ENCODE results near the gene STK10.

DNA sequence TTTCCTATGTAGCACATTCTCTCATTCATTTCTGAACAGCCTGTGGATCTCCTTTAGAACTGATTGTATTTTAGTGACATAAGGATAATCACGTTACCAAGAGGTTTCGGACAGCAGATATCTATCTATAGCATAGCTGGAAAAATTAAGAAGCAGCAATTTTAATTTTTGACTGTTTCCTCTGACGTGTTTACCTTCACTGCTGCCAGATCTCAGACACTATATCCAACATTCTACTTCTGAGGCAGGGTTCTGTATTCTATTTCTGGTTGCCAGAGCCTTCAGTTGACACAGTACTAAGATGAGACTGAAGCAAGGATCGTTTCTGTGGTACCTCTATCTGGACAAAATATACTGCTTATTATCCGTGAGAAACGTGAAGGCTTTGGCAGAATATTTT lies 5.8 kb upstream of the STK10 start, which contains the start of gene EFCAB9:
- TF ChIP-seq, protein P1, sequence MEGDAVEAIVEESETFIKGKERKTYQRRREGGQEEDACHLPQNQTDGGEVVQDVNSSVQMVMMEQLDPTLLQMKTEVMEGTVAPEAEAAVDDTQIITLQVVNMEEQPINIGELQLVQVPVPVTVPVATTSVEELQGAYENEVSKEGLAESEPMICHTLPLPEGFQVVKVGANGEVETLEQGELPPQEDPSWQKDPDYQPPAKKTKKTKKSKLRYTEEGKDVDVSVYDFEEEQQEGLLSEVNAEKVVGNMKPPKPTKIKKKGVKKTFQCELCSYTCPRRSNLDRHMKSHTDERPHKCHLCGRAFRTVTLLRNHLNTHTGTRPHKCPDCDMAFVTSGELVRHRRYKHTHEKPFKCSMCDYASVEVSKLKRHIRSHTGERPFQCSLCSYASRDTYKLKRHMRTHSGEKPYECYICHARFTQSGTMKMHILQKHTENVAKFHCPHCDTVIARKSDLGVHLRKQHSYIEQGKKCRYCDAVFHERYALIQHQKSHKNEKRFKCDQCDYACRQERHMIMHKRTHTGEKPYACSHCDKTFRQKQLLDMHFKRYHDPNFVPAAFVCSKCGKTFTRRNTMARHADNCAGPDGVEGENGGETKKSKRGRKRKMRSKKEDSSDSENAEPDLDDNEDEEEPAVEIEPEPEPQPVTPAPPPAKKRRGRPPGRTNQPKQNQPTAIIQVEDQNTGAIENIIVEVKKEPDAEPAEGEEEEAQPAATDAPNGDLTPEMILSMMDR (IDR thresholded peaks at IDR 0.05; ENCODE audit: low read depth, low read length): no peak
- TF ChIP-seq EZH2phosphoT487 (IDR thresholded peaks at IDR 0.05; ENCODE audit: low read depth): no peak

Measured in OCI-LY3 (cell line).